ENCODE measurements around the gene ZNF14. TPM values are rescaled to one million over a fixed set of nuclear protein-coding genes. Genes with fewer than 3 reads are reported as not detected.
"Not testable (repeated sequence)": the region's sequence is repeated elsewhere in the genome, so short reads cannot be mapped to it uniquely, and the experiment has no call there.

Gene ZNF14
- total RNA-seq, 1 experiment from 2014 or later = 0.38 TPM

DNA sequence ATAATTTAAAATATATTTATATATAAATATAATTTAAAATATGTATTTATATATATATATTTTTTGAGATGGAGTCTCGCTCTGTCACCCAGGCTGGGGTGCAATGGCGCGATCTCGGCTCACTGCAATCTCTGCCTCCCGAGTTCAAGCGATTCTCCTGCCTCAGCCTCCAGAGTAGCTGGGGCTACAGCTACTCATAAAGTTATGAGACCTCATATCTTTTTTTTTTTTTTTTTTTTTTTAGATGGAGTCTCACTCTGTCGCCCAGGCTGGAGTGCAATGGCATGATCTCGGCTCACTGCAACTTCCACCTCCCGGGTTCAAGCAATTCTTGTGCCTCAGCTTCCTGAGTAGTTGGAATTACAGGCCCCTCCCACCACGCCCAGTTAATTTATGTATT, 43.9 kb downstream of the ZNF14 start:
- not testable (repeated sequence) for DNase-seq (ENCODE audit: low spot score)

DNA sequence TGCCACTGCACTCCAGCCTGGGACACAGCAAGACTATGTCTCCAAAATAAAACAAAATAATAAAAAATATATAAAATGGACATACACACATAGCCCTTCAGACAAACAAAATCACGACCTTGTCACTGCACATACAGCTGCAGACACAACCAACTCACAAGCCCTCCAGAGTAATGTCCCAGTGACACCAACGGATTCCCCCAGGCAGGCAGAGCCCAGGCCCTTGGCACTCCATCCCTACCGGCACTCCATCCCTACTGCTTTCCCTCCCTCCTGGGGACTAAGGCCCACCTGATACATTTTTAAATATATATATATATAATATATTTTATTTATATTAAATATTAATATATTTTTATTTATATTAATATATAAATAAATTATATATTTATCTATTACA, 45.8 kb downstream of the ZNF14 start:
- no peak for DNase-seq (ENCODE audit: low spot score)

DNA sequence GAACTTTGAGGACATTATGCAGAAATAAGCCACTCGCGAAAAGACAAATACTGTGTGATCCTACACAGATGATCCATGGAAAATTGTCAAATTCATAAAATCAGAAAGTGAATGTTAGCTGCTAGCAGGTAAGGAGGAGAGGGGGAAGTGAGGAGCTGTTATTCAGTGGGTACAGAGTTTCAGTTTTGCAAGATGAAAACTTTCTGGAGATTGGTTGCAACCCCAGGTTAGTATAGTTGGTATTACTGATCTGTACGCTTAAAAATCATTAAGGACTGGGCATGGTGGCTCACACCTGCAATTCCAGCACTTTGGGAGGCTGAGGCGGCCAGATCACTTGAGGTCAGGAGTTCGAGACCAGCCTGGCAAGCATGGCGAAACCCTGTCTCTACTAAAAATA, 46.3 kb downstream of the ZNF14 start:
- DNase-seq (ENCODE audit: low spot score) = no peak

DNA sequence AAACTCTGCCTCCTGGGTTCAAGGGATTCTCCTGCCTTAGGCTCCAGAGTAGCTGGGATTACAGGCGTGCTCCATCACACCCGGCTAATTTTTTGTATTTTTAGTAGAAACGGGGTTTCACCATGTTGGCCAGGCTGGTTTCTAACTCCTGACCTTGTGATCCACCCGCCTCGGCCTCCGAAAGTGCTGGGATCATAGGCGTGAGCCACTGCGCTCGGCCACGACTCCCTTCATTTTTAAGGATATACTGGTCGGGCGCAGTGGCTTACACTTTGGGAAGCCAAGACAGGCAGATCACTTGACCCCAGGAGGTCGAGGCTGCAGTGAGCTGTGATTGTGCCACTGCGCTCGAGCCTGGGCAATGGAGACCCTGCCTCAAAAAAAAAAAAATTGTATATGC, 46.8 kb downstream of the ZNF14 start:
- not testable (repeated sequence) for DNase-seq (ENCODE audit: low spot score)

DNA sequence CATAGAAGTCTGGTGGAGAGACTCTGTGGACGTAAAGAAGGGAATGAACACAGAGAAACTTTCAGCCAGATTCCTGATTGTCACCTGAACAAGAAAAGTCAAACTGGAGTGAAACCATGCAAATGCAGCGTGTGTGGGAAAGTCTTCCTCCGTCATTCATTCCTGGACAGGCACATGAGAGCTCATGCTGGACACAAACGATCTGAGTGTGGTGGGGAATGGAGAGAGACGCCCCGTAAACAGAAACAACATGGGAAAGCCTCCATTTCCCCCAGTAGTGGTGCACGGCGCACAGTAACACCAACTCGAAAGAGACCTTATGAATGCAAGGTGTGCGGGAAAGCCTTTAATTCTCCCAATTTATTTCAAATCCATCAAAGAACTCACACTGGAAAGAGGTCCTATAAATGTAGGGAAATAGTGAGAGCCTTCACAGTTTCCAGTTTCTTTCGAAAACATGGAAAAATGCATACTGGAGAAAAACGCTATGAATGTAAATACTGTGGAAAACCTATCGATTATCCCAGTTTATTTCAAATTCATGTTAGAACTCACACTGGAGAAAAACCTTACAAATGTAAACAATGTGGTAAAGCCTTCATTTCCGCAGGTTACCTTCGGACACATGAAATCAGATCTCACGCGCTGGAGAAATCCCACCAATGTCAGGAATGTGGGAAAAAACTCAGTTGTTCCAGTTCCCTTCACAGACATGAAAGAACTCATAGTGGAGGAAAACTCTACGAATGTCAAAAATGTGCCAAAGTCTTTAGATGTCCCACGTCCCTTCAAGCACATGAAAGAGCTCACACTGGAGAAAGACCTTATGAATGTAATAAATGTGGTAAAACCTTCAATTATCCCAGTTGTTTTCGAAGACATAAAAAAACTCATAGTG, 53.5 kb downstream of the ZNF14 start:
- no peak for DNase-seq (ENCODE audit: low spot score)

DNA sequence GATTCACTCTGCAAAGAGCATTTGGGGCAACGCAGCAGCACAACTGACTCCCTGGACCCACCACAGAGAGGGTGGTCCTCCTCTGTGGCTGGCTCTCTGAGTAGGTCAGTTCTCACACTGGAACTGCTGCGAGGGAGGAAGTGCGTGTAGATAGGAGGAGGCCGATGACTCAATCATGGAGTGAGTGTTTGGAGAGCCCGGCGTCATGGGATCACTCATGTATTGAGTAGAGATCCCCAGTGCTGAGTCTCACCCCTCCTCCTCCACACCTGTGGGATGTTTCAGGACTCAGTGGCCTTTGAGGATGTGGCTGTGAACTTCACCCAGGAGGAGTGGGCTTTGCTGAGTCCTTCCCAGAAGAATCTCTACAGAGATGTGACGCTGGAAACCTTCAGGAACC, 55.3 kb downstream of the ZNF14 start:
- no peak for DNase-seq (ENCODE audit: low spot score)

DNA sequence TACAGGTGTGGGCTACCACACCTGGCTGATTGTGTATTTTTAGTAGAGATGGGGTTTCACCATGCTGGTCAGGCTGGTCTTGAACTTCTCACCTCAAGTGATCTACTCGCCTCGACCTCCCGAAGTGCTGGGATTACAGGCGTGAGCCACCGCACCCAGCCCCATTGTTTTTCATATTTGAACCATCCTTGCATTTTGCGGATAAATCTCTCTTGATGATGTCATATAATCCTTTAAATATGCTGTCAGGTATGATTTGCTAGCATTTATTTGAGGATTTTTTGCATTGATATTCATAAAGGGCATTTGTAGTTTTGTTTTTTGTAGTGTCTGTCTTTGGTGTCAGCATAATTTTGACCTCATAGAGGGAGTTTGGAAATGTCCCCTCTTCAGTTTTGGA, 58.6 kb downstream of the ZNF14 start:
- DNase-seq (ENCODE audit: low spot score) = no peak

DNA sequence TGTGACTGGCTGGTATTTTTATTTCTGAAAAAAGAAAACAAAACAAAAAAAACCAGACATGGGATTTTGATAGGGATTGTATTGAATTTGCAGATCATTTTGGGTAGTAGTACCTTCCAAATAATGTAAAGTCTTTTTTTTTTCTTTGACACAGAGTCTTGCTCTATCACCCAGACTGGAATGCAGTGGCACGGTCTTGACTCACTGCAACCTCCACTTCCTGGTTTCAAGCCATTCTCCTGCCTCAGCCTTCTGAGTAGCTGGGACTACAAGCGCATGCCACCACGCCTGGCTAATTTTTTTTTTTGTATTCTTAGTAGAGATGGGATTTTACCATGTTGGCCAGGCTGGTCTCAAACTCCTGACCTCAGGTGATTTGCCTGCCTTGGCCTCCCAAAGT, 60.1 kb downstream of the ZNF14 start:
- no peak for DNase-seq (ENCODE audit: low spot score)

DNA sequence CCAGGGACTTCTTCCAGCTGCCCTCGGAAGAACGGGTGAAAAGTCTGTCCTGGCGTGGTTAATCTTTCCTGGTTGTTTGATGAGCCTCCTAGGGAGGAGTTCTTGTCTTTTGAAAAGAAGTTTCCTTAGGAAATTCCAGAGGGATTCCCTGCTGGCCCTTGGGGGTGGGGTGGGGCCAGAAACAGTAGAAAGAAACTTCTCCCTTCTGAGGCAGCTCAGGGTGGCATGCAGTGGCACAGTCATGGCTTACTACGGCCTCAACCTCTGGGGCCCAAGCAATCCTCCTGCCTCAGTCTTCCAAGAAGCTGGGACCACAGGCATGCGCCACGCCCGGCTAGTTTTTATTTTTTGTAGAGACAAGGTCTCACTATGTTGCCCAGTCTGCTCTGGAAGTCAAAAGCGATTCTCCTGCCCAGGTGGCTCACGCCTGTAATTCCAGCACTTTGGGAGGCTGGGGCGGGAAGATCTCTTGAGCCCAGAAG, 62.8 kb downstream of the ZNF14 start:
- DNase-seq (ENCODE audit: low spot score) = no peak

DNA sequence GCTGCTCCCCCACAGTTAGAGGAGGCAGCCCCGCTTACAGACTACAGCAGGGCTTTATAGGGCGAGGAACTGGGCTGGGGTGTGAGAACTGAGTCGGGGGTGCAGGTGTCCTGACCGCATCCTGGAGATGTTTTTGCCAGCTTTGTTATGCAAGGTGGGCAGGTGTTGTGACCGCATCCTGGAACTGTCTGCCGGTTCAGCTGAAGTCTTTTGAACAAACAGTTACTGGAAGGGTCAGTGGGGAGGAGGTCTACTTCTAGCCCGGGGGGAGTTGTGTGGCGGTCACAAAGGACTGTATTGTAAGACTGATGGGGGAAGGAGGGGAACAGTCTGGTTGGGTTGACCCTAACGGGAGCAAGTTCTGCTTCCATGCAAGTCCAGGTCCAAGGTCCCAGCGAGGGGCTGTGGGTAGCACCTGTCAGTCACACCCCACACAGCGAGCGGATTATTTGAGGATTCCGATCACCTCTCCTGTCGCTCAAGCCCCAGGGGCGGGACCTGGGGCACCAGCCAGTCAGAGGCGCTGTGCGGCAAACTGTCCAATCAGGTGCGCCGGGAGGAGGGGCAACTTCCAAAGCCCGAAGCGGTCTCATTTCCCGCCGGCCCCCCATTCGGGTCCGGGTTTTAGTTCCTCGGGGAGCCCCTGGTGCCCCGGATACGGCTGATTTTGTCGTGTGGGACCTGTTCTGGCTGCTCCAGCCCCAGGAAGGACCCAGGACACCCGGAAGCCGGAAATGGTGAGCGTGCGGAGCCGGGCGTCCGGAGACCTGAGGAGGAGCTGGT, 64.5 kb downstream of the ZNF14 start, which contains the start of gene ZNF101:
ZNF101 (plus strand) TSS at position 610 of the 783 bp plus-strand sequence; CDS start at position 735, 125 bp downstream.
- peak; percentile 92 for DNase-seq (ENCODE audit: low spot score)

DNA sequence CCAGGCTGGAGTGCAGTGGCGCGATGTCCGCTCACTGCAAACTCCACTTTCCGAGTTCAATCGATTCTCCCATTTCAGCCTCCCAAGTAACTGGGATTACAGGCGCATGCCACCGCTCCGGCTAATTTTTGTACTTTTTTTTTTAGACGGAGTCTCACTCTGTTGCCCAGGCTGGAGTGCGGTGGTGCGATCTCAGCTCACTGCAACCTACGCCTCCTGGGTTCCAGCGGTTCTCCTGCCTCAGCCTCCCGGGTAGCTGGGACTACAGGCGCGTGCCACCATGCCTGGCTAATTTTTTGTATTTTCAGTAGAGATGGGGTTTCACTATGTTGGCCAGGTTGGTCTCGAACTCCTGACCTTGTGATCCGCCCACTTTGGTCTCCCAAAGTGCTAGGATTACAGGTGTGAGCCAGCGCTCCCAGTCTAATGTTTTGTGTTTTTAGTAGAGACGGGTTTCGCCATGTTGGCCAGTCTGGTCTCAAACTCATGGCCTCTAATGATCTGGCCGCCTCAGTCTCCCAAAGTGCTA, 67.4 kb downstream of the ZNF14 start:
- DNase-seq (ENCODE audit: low spot score) = not testable (repeated sequence)

DNA sequence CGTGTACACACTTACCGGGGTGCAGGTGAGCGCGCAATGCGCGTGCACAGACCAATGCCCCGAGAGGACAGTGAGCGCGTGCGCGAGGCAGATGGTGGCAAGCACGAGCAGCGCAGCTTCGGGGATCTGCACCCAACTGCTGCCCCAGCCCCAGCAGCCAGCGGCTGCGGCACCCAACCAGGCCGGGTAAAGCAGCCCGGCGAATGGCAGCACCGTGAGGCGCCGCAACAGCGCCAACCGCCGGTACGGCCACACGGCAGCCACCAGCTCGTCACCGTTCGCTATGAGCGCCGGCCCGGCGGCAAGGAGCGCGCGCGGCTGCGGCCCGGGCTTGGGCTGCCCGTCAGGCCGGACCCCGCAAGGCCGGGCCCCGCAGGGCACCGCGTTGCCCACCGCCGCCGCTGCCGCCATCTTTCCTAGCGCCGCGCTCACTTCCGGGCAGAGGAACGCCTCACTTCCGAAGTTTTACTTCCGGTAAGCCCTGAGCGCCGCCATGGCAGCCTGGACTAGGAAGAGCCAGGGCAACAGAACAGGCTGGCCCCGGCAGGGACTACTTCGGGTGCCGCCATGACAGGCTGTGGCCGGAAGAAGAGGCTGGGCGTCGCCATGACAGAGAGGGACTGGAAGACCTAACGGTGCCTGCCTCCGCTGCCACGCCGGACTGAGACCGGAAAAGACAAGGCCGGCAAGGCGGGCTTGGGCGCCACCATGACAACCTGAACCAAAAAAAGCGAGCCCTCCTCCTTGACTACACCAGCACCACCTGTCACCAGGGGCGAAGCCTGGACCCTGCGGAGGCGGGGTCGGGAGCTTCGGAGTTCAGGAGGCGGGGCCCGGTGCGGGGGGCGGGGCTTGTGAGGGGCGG, 69.4 kb downstream of the ZNF14 start, which contains the start of gene ATP13A1:
ATP13A1 (minus strand) TSS at position 421 of the 865 bp plus-strand sequence; CDS start at position 411, 10 bp downstream.
- peak; percentile 91 for DNase-seq (ENCODE audit: low spot score)

DNA sequence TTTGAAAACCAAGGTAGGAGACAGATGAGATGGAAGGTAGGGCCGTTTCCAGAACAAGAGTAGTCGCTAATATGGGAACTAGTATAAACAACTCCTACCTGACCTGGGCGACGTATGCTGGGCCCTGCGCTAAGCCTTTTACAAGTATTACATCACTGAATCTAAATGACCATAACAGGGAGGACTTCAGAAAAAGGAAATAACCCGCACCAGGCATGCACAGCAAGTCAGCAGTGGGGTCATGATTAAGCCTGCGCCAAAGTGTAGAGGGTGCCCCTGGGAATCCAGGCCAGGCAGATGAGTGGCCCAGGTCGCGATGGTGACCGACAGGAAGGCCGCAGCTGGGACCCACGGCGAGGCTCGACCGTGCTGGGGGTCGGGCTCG, 70.0 kb downstream of the ZNF14 start:
- no peak for DNase-seq (ENCODE audit: low spot score)

DNA sequence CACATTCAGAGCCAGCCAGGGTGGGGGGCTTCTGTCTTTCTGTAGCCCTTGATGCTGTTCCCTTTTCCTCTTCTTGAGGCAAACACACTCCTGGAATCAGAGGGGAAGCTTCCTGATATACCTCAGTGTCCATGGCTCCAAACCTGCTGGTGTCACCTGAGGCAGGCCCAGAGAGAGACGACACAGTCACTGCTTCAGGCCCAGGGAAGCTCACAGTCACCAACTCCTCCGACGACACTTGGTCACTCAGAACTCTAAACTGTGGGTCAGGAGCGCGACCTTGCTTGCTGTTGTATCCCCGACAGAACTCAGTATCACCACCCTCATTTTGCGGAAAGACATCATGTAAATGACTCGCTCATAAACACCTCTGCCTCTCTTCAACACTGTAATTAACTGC, 70.6 kb downstream of the ZNF14 start:
- no peak for DNase-seq (ENCODE audit: low spot score)

DNA sequence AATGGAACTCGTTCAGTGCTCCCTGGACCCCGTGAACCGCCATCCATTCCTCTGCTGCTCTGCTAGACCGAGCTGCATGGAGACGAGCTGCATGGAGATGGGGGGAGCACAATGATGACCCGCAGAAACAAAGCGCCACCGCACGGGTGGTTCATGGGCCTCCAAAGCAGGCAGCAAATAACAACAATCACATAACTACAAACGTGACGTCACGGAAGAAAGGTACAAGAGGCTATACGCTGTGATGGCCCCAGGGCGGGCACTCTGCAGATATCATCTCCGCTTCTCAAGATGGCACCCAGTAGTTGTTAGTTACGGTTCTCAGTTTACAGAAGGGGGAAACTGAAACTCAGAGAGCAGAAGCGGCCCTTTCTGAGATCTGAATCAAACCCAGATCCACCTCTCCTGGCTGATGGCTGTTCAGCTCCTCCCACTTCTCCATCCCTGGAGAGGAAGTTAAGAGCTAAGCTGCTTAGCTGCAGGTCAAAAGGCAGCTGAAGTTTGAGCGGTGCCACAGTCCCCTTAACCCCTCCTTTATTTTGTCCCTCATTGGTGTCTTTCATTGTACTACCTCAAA, 71.1 kb downstream of the ZNF14 start:
- DNase-seq (ENCODE audit: low spot score) = no peak

DNA sequence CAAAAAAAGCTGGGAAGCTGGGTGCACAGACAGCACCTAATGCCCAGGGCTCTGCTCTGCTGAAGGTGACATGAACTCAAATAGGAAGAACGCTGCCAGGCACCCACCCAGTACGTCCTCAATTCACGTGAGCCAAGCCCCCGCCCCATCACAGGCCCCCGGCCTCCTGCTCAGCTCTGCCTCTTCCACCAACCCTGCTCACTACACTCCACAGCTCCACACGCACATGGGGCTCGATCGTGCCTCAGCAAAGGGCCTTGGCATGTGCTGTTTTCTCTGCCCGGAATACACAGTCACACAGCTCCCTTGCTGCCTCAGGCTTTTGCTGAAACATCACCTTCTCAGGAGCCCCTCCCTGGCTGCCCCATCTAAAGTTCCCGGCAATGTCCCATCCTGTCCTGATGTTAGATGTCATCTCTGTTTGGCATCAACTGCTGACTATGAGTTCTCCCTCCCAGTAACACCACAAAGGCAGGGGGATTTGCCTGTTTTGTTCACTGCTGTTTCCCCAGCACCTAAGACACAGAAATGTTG, 71.7 kb downstream of the ZNF14 start:
- no peak for DNase-seq (ENCODE audit: low spot score)
